Gastrocnemius medialis (tissue), 4 donors: Measurements from ENCODE around the gene WASL.

Experiments used
- POLR2A ChIP-seq, 2 donors: fragments of 450-650 bp; IDR thresholded peaks; one replicate each; pipeline ENCODE4 v1.6.1; 2017; ENCODE audit warnings: antibody characterized with exemption in 2 of 2, mild to moderate bottlenecking in 2 of 2, moderate library complexity in 2 of 2
- TF ChIP-seq, protein P1 (sequence below), 5 experiments: fragments of 450-650 bp in 3 of 5; fragments of 200-600 bp in 2 of 5; sonication (generic) in 2 of 5; IDR thresholded peaks in 4 of 5; conservative IDR thresholded peaks in 1 of 5; 1 replicate in 4 of 5; 2 replicates in 1 of 5; pipeline ENCODE4 v1.5.1; 2016 to 2019; ENCODE audit warnings: antibody characterized with exemption in 5 of 5, mild to moderate bottlenecking in 3 of 5, moderate library complexity in 3 of 5

DNA sequence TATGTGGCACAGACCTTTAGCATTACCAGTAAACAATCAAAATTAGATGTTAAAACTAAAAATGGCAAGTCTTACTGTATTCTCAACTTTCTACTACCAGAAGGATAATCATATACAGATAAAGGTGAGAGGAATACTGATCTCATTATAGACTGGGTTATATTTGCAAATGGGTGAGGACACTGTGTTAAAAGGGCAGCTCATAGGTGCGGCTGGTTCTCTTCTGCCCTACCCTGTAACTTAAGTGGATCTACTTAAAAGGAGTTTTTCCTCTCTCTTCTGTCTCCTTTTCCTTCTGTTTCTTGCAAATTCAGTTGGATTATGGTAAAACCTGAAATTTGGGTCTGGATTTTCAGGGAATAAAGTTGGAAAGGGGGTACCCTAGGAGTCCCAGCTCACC, 33.0 kb downstream of the WASL start:
- TF ChIP-seq, protein P1, sequence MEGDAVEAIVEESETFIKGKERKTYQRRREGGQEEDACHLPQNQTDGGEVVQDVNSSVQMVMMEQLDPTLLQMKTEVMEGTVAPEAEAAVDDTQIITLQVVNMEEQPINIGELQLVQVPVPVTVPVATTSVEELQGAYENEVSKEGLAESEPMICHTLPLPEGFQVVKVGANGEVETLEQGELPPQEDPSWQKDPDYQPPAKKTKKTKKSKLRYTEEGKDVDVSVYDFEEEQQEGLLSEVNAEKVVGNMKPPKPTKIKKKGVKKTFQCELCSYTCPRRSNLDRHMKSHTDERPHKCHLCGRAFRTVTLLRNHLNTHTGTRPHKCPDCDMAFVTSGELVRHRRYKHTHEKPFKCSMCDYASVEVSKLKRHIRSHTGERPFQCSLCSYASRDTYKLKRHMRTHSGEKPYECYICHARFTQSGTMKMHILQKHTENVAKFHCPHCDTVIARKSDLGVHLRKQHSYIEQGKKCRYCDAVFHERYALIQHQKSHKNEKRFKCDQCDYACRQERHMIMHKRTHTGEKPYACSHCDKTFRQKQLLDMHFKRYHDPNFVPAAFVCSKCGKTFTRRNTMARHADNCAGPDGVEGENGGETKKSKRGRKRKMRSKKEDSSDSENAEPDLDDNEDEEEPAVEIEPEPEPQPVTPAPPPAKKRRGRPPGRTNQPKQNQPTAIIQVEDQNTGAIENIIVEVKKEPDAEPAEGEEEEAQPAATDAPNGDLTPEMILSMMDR (IDR thresholded peaks at IDR 0.05 in 4 of 5, conservative IDR thresholded peaks at IDR 0.05 in 1 of 5) = no peak
- no peak for TF ChIP-seq POLR2A (IDR thresholded peaks at IDR 0.05)
